Measurements from ENCODE around the gene ISM1.
A peak's percentile ranks its signal among the peaks of the same experiment; 100 is the strongest.

The ISM1 gene

GRCh38 chr20:13318871-13319521 is 97.9 kb downstream of the ISM1 start:
- DNase-seq = no peak

DNA sequence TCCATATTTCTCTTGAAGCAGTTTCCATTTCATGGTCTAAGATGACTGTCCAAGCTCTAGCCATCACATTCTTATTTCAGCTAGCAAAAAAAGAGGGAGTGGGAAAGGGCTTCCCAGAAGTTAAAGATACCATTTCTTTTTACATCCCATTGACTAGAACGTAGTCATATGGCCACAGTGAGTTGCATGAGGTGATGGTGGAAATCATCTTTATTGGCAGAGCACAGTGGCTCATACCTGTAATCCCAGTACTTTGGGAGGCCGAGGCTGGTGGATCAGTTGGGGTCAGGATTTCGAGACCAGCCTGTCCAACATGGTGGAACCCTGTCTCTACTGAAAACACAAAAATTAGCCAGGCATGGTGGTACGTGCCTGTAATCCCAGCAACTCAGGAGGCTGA is 99.6 kb downstream of the ISM1 start:
- DNase-seq = no peak

- no peak for DNase-seq
These were observed 100.3 kb downstream of the ISM1 start for GRCh38 chr20:13321416-13321815.

DNA sequence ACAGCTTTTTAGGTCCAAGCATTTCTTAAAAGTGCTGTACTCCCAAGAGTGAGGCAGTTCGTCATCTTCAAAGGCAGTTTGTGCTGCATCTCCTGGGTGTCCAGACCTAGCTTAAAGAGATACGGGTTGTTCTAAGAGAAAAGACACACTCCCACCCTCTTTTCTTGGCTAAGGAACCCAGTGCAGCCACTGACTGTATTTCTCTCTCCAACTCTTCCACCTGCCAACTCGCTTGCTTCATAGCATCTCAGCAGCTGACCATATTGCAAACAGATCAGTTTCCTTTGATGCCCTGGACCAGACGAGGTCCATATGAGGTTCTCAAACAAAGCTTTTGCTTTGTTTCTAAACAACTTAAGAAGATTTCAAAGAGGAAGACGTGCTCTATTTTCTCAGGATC is 101.1 kb downstream of the ISM1 start:
- no peak for DNase-seq

GRCh38 chr20:13322621-13323020 is 101.5 kb downstream of the ISM1 start:
- no peak for DNase-seq

- DNase-seq = peak; percentile 19
These were observed 104.0 kb downstream of the ISM1 start for GRCh38 chr20:13325033-13325432.

GRCh38 chr20:13325796-13326340 is 104.8 kb downstream of the ISM1 start:
- DNase-seq = no peak

- no peak for DNase-seq
These were observed 110.5 kb downstream of the ISM1 start for GRCh38 chr20:13331536-13331935.

DNA sequence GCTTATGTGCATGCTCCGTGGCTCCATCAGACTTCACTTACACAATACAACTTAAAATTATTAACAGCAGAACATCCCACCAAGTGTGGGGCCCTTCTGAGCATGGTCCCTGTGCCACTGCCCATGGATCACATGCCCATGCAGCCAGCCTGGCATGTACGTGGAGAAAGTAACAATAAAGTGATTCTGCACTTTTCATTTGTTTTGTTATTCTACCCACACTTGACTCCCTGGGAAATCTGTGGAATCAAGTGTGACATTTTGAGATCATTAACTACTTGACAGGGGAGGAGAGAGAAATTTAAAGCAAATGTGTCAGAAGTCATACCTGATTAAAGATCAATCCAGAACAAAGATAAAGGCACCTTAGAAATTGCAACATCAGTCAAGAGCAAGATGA is 112.0 kb downstream of the ISM1 start:
- no peak for DNase-seq

DNA sequence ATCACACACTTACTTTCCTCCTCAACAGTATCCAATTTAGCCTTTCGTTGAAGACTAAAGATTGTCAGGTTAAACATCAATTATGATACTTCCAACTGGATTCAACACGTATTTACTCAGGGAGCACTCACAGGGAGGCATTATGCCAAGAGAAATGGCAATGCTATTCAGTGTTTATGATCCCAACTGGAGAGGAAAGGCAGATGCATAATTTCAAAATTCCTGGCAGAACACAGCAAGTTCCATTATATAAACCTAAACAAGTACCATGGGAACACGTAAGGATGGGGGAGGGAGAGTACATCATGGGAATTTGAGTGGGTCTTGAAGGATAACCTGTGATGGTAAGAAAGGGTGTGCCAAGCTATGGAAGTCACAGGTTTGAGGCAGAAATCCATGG is 112.7 kb downstream of the ISM1 start:
- DNase-seq = no peak

- peak; percentile 24 for DNase-seq
These were observed 115.4 kb downstream of the ISM1 start for GRCh38 chr20:13336308-13337089.

GRCh38 chr20:13337090-13337784 is 116.2 kb downstream of the ISM1 start:
- DNase-seq = no peak

GRCh38 chr20:13338097-13338661 is 117.1 kb downstream of the ISM1 start:
- no peak for DNase-seq

GRCh38 chr20:13338999-13339411 is 117.9 kb downstream of the ISM1 start:
- no peak for DNase-seq

DNA sequence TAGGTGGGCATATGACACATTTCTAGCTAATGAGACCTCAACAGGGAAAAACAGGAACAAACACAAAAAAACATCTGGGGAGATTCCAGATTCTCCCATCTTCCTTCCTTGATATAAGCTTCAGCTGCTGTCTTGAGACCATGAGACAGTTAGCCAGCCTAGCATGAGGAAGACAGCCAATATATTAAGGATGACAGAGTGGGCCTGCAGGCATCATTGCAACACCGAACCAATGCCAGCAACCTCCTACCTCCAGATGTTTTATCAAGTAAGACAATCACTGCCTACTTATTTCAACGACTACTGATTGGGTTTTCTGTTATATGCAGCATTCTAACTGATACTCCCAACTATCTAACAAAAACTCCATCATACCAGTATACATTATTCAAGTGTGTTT is 119.0 kb downstream of the ISM1 start:
- DNase-seq = no peak

GRCh38 chr20:13341737-13342393 is 120.8 kb downstream of the ISM1 start:
- no peak for DNase-seq

DNA sequence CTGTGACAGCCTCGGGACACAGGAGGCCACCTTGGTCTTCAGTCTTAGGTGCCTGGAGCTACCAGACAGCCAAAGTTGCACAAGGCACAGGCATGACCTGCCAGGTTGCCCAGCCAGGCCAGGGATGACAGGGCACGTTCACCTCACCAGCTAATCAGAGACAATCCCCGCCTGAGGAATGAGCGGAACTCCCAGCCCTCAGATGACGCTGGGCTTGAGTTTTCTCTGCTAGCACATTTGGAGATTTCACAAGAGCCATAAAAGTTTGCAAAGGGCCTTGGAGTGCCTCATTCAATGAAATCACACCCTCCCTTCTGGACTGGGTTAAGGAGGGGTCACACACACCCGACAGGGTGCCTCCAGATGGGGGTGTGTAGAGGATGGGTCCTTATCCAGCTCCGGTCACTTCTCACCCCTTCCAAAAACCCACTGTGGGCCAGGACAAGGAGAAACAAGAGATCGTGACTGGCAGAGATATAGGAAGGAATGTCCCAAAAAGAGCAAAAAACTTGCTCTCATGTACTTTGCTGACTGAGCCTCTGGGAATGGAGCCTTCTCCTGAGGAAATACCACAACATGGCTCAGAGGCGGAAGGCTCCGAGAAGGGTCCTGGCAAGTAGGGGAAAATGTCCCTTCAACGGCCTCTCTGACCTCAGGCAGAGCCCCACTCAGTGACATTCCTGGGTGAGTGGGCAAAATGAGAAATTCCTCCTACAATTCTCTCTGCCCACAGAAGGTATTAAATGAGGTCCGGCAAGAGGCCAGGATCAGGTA is 121.6 kb downstream of the ISM1 start:
- no peak for DNase-seq

GRCh38 chr20:13344671-13345070 is 123.6 kb downstream of the ISM1 start:
- DNase-seq = no peak

GRCh38 chr20:13348311-13349234 is 127.5 kb downstream of the ISM1 start:
- no peak for DNase-seq

- no peak for DNase-seq
These were observed 128.1 kb downstream of the ISM1 start for GRCh38 chr20:13349235-13349604.

Data from stimulated activated CD4-positive, alpha-beta T cell treated with anti-CD3 and anti-CD28 coated beads, Interleukin-15, amount 100 ng/mL, for 24 hours (primary cell).